ENCODE data around the gene AHCTF1.
"Not testable (repeated sequence)": the region's sequence is repeated elsewhere in the genome, so short reads cannot be mapped to it uniquely, and the experiment has no call there.

The AHCTF1 gene

GRCh38 chr1:246843876-246844275 is 87.9 kb downstream of the AHCTF1 start:
- peaks cover 89% of the 10 kb centered on the region for H3K36me3 ChIP-seq
- H3K4me1 ChIP-seq: no peaks in the 10 kb centered on the region
- no peak for TF ChIP-seq Cebpa-rat (IDR thresholded peaks at IDR 0.05)
- H4K20me1 ChIP-seq: no peaks in the 10 kb centered on the region
- H3K27me3 ChIP-seq: no peaks in the 10 kb centered on the region
- no peak overlapping the region for H3K4me3 ChIP-seq
- no peak overlapping the region for H3K4me2 ChIP-seq
- H3K9me3 ChIP-seq: peaks cover 7% of the 10 kb centered on the region; the same call in 1 of the 2 replicates
- H3K27ac ChIP-seq: no peak overlapping the region
- H3K9ac ChIP-seq: no peak overlapping the region

- not testable (repeated sequence) for H3K27ac ChIP-seq, H3K27me3 ChIP-seq, H3K4me2 ChIP-seq, H4K20me1 ChIP-seq, H3K4me3 ChIP-seq, H3K9me3 ChIP-seq, H3K9ac ChIP-seq
- Histone ChIP-seq H3K4me1 (peaks cover 11% of the 10 kb centered on the region), H3K36me3 (peaks cover 59% of the 10 kb centered on the region)
Measured at GRCh38 chr1:246840761-246841160, 91.0 kb downstream of the AHCTF1 start.

GRCh38 chr1:246838118-246838456 is 93.7 kb downstream of the AHCTF1 start:
- Histone ChIP-seq H4K20me1 (no peaks in the 10 kb centered on the region), H3K27me3 (no peaks in the 10 kb centered on the region), H3K9ac (no peak overlapping the region), H3K36me3 (peaks cover 35% of the 10 kb centered on the region), H3K4me3 (no peak overlapping the region), H3K9me3 (no peaks in the 10 kb centered on the region), H3K27ac (no peak overlapping the region), H3K4me2 (no peak overlapping the region), H3K4me1 (peaks cover 11% of the 10 kb centered on the region)
- TF ChIP-seq Cebpa-rat (IDR thresholded peaks at IDR 0.05): no peak

GRCh38 chr1:246837418-246838117 is 94.2 kb downstream of the AHCTF1 start:
- Histone ChIP-seq H3K4me2 (peak overlapping the region; percentile 3; the same call in 1 of the 2 replicates), H3K9ac (no peak overlapping the region), H3K4me3 (no peak overlapping the region), H3K27ac (no peak overlapping the region), H4K20me1 (no peaks in the 10 kb centered on the region), H3K9me3 (no peaks in the 10 kb centered on the region), H3K27me3 (no peaks in the 10 kb centered on the region), H3K36me3 (peaks cover 29% of the 10 kb centered on the region), H3K4me1 (peaks cover 11% of the 10 kb centered on the region)
- no peak for TF ChIP-seq Cebpa-rat (IDR thresholded peaks at IDR 0.05)

- no peak overlapping the region for H3K4me3 ChIP-seq
- H3K27ac ChIP-seq: no peak overlapping the region
- peaks cover 18% of the 10 kb centered on the region for H3K36me3 ChIP-seq
- no peak overlapping the region for H3K4me2 ChIP-seq
- TF ChIP-seq Cebpa-rat (IDR thresholded peaks at IDR 0.05): no peak
- no peaks in the 10 kb centered on the region for H4K20me1 ChIP-seq
- H3K27me3 ChIP-seq: no peaks in the 10 kb centered on the region
- no peak overlapping the region for H3K9ac ChIP-seq
- no peaks in the 10 kb centered on the region for H3K9me3 ChIP-seq
- H3K4me1 ChIP-seq: peaks cover 16% of the 10 kb centered on the region
Measured at GRCh38 chr1:246836209-246836966, 95.4 kb downstream of the AHCTF1 start.

GRCh38 chr1:246831543-246831942 is 100.2 kb downstream of the AHCTF1 start:
- Histone ChIP-seq H3K4me3 (no peak overlapping the region), H3K27me3 (no peaks in the 10 kb centered on the region), H3K36me3 (no peaks in the 10 kb centered on the region), H3K27ac (no peak overlapping the region; the same call in 1 of the 2 replicates), H3K9ac (no peak overlapping the region), H4K20me1 (no peaks in the 10 kb centered on the region), H3K4me1 (peaks cover 9% of the 10 kb centered on the region), H3K4me2 (no peak overlapping the region; the same call in 1 of the 2 replicates), H3K9me3 (peaks cover 22% of the 10 kb centered on the region)
- TF ChIP-seq Cebpa-rat (IDR thresholded peaks at IDR 0.05): no peak

GRCh38 chr1:246828818-246829217 is 102.9 kb downstream of the AHCTF1 start:
- Histone ChIP-seq H3K27ac (no peak overlapping the region), H3K4me3 (no peak overlapping the region), H3K9me3 (peaks cover 22% of the 10 kb centered on the region), H3K4me1 (peaks cover 14% of the 10 kb centered on the region), H3K36me3 (no peaks in the 10 kb centered on the region), H3K9ac (no peak overlapping the region), H4K20me1 (no peaks in the 10 kb centered on the region), H3K4me2 (no peak overlapping the region), H3K27me3 (no peaks in the 10 kb centered on the region)
- no peak for TF ChIP-seq Cebpa-rat (IDR thresholded peaks at IDR 0.05)

GRCh38 chr1:246827396-246827795 is 104.4 kb downstream of the AHCTF1 start:
- H3K36me3 ChIP-seq: no peaks in the 10 kb centered on the region
- TF ChIP-seq Cebpa-rat (IDR thresholded peaks at IDR 0.05): no peak
- no peaks in the 10 kb centered on the region for H3K27me3 ChIP-seq
- no peaks in the 10 kb centered on the region for H4K20me1 ChIP-seq
- peaks cover 28% of the 10 kb centered on the region for H3K4me1 ChIP-seq
- no peak overlapping the region for H3K27ac ChIP-seq
- peaks cover 22% of the 10 kb centered on the region for H3K9me3 ChIP-seq
- no peak overlapping the region for H3K4me3 ChIP-seq
- H3K4me2 ChIP-seq: no peak overlapping the region
- no peak overlapping the region for H3K9ac ChIP-seq

- Histone ChIP-seq H3K27ac (no peak overlapping the region), H4K20me1 (no peaks in the 10 kb centered on the region), H3K9ac (no peak overlapping the region), H3K4me2 (no peak overlapping the region), H3K9me3 (peaks cover 22% of the 10 kb centered on the region), H3K27me3 (no peaks in the 10 kb centered on the region), H3K4me1 (peaks cover 36% of the 10 kb centered on the region), H3K36me3 (no peaks in the 10 kb centered on the region), H3K4me3 (no peak overlapping the region)
- TF ChIP-seq Cebpa-rat (IDR thresholded peaks at IDR 0.05): no peak
Measured at GRCh38 chr1:246825557-246826175, 106.1 kb downstream of the AHCTF1 start.

GRCh38 chr1:246824541-246824940 is 107.2 kb downstream of the AHCTF1 start:
- Histone ChIP-seq H4K20me1 (no peaks in the 10 kb centered on the region), H3K4me3 (no peak overlapping the region)
- TF ChIP-seq Cebpa-rat (IDR thresholded peaks at IDR 0.05): no peak

GRCh38 chr1:246822154-246822553 is 109.6 kb downstream of the AHCTF1 start:
- Histone ChIP-seq H3K4me2 (peak overlapping the region; percentile 80), H3K4me1 (peaks cover 50% of the 10 kb centered on the region), H3K27ac (peak overlapping the region; percentile 64; the same call in 1 of the 2 replicates)
- H3K9ac ChIP-seq, H3K27me3 ChIP-seq, H3K36me3 ChIP-seq, H3K9me3 ChIP-seq, H3K4me3 ChIP-seq, H4K20me1 ChIP-seq: not testable (repeated sequence)

More at GRCh38 chr1:246824541-246824940, 107.2 kb downstream of the AHCTF1 start:
- Histone ChIP-seq H3K4me2 (no peak overlapping the region), H3K9ac (no peak overlapping the region), H3K27ac (no peak overlapping the region), H3K4me1 (peaks cover 47% of the 10 kb centered on the region), H3K36me3 (no peaks in the 10 kb centered on the region), H3K9me3 (peaks cover 18% of the 10 kb centered on the region), H3K27me3 (no peaks in the 10 kb centered on the region)

Data from BLaER1 (cell line).